Heart left ventricle (tissue), 16 donors: ENCODE measurements around the gene ZNF630. TPM values are rescaled to one million over a fixed set of nuclear protein-coding genes. Genes with fewer than 3 reads are reported as not detected.

ENCODE experiments used
- ATAC-seq, 4 donors: fragments of 200-7000 bp; cut with Tn5 transposase; one replicate each; pipeline ENCODE4 v1.9.1; 2020 to 2022; ENCODE audit warnings: moderate library complexity in 4 of 4, mild to moderate bottlenecking in 3 of 4, moderate number of reproducible peaks in 1 of 4
- DNase-seq, 5 donors: peaks; one replicate each; pipeline ENCODE4 v3.0.0-alpha.2; 2020
- H3K27ac ChIP-seq, 12 donors: fragments of 200-600 bp; sonication (generic) in 4 of 12; one replicate each; pipeline versions ENCODE4 v1.5.0 to v1.8.0; 2016 to 2022; ENCODE audit warnings: mild to moderate bottlenecking in 2 of 12
- H3K27me3 ChIP-seq, 9 donors: fragments of 200-600 bp; sonication (generic) in 2 of 9; one replicate each; pipeline versions ENCODE4 v1.5.1 to v1.8.0; 2016 to 2022; ENCODE audit warnings: mild to moderate bottlenecking in 3 of 9
- H3K36me3 ChIP-seq, 9 donors: fragments of 200-600 bp; sonication (generic) in 2 of 9; one replicate each; pipeline versions ENCODE4 v1.5.0 to v1.8.0; 2018 to 2022; ENCODE audit warnings: mild to moderate bottlenecking in 2 of 9
- H3K4me1 ChIP-seq, 12 donors: fragments of 200-600 bp; sonication (generic) in 4 of 12; one replicate each; pipeline versions ENCODE4 v1.5.0 to v1.8.0; 2016 to 2022; ENCODE audit warnings: mild to moderate bottlenecking in 3 of 12
- H3K4me3 ChIP-seq, 12 donors: fragments of 200-600 bp; sonication (generic) in 4 of 12; one replicate each; pipeline versions ENCODE4 v1.5.0 to v1.8.0; 2017 to 2022; ENCODE audit warnings: mild to moderate bottlenecking in 9 of 12, moderate library complexity in 4 of 12
- H3K9me3 ChIP-seq, 12 donors: fragments of 200-600 bp; sonication (generic) in 4 of 12; one replicate each; pipeline versions ENCODE4 v1.5.0 to v1.8.0; 2016 to 2022; ENCODE audit warnings: mild to moderate bottlenecking in 1 of 12
- POLR2A ChIP-seq, 2 donors: fragments of 450-650 bp; IDR thresholded peaks; one replicate each; pipeline ENCODE4 v1.6.1; 2017; ENCODE audit warnings: antibody characterized with exemption in 2 of 2, mild to moderate bottlenecking in 2 of 2, moderate library complexity in 2 of 2
- whole genome bisulfite sequencing, 4 donors: extraction: QIAGEN DNeasy Blood & Tissue Kit in 2 of 4; methylation state at CpG; one replicate each; pipeline versions ENCODE4 v1.1.5 to v1.1.7; 2013 to 2018; 5-methylcytosine and 5-hydroxymethylcytosine counted together
- intact Hi-C, 10 donors: fragments of 100-400 bp; cut with DNase I; formaldehyde crosslinking; loops; one replicate each; pipeline versions ENCODE4 v1.11.1 to v1.14.2; 2022
- polyA plus RNA-seq, 2 donors: library from polyadenylated mRNA; stranded (reverse); fragments of 200-250 nt; gene quantifications; one replicate each; pipeline ENCODE4 v1.2.3, GENCODE V29; 2013
- total RNA-seq, 9 donors: library from RNA; depleted of rRNA in 2 of 9; stranded (reverse); fragments of >200 nt in 2 of 9; fragmentation: NEBNext Ultra II Directional in 3 of 9; extraction: Animal tissue kit (Norgen Biotek cat#: 25700) in 3 of 9; gene quantifications; one replicate each; pipeline versions ENCODE4 v1.1.0 to v1.2.4, GENCODE V29; 2016 to 2023
- TF ChIP-seq, protein P1 (sequence below), 12 donors: fragments of 200-600 bp; sonication (generic) in 4 of 12; IDR thresholded peaks; one replicate each; pipeline versions ENCODE4 v1.5.0 to v1.8.0; 2018 to 2022; ENCODE audit warnings: antibody characterized with exemption in 12 of 12, mild to moderate bottlenecking in 5 of 12
- donor health status: ischemic (EF 13 %, LVEDD 7.1; RV severe dilation, severe dysfunction).
- donor health status: healthy with polysubstance abuse.
- donor health status: DM: no; HTN: yes; CAD: no.
- donor health status: DM: no; HTN: no; CAD: no.
- donor health status: ischemic (EF 25% LVEDD 6.9; RV normal size, moderate dysfunction).
- donor health status: ischemic (EF 25% LVEDD 5.7; RV mildly dilated, moderate dysfunction).
- donor health status: healthy.
- donor health status: DM: yes; HTN: yes; CAD: no.
- donor health status: ischemic (EF 35%, LVEDD 5.7; RV mildly dilated, moderate dysfunction).
- donor health status: nonischemic (EF 11% LVEDD 7.7; RV severe dilation, severe dysfunction).
- donor health status: DM: yes; HTN: yes; CAD: no.
- donor health status: PGD.
- donor health status: ischemic (EF 29% LVEDD 5.4; RV normal size, mild dysfunction).
- donor health status: nonischemic (EF 23%, LVEDD 6.1; RV moderate dilation, normal function).

Gene ZNF630
- total and polyA plus RNA-seq, 11 donors, result 1.3 to 4.3 (median 2.3) TPM

DNA sequence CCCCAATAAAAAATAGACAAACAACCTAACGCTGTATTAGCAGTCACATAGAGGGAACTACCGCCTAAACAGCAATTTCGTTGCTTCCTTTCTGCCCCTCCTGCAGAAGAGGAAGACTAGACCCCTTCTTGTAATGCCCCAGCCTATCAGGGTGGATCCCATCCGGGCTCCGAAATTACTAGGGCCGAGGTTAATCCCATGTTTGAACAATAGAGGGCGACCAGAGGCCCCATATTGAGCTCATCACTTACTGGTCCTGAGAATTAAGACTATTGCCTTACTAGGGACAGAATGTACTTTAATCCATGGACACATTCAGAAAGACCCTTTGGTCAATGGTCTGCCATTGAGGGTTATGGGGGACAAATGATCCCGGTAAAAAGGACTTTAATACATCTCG, 11.8 kb upstream of the ZNF630 start:
- peak in 2 of 5 donors; percentile 20 to 23 for DNase-seq
- WGBS, 4 donors, result 8 to 29% (median 14%) methylated on average over 9 of the region's 9 CpGs

DNA sequence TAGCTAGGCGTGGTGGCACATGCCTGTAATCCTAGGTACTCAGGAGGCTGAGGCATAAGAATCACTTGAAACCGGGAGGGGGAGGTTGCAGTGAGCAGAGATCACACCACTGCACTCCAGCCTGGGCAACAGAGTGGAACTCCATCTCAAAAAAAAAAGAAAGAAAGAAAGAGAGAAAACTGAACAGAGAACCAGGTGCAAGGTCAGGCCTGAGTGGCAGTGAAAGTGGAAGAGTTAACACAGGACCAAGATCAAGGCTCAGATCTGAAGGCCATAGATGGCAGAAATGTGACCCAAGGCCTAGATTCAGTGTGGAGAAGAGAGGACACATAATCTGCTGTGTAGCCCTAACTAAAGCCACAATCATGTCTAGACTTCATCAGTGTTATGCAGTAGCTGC, 4.9 kb upstream of the ZNF630 start:
- TF ChIP-seq, protein P1, sequence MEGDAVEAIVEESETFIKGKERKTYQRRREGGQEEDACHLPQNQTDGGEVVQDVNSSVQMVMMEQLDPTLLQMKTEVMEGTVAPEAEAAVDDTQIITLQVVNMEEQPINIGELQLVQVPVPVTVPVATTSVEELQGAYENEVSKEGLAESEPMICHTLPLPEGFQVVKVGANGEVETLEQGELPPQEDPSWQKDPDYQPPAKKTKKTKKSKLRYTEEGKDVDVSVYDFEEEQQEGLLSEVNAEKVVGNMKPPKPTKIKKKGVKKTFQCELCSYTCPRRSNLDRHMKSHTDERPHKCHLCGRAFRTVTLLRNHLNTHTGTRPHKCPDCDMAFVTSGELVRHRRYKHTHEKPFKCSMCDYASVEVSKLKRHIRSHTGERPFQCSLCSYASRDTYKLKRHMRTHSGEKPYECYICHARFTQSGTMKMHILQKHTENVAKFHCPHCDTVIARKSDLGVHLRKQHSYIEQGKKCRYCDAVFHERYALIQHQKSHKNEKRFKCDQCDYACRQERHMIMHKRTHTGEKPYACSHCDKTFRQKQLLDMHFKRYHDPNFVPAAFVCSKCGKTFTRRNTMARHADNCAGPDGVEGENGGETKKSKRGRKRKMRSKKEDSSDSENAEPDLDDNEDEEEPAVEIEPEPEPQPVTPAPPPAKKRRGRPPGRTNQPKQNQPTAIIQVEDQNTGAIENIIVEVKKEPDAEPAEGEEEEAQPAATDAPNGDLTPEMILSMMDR (IDR thresholded peaks at IDR 0.05), result no peak
- no peak for TF ChIP-seq POLR2A (IDR thresholded peaks at IDR 0.05)
- intact Hi-C loops, result loop anchor here in 1 of 10 donors (10.0 kb wide), 1 partner anchor 398 kb away; the partner anchor contains the start of genes FTSJ1 and SLC38A5

More for the DNA sequence above, 11.8 kb upstream of the ZNF630 start:
- Histone ChIP-seq H3K27me3 (peaks cover 0 to 4% (median 0%) of the 10 kb centered on the region in 9 donors), H3K27ac (no peak overlapping the region), H3K4me3 (no peak overlapping the region), H3K9me3 (no peaks in the 10 kb centered on the region), H3K36me3 (no peaks in the 10 kb centered on the region), H3K4me1 (no peaks in the 10 kb centered on the region)
- intact Hi-C loops, result loop anchor here in 7 of 10 donors (5.0 to 10.0 kb wide), 5 partner anchors 409 to 429 kb away; partner anchors contain the start of gene PORCN (in 2 of the 7)
- TF ChIP-seq, protein P1 (IDR thresholded peaks at IDR 0.05), result peak; percentile 39 to 61 (median 48)
- no peak for TF ChIP-seq POLR2A (IDR thresholded peaks at IDR 0.05)
- ATAC-seq, result peak; percentile 47 to 81 (median 72)

GRCh38 chrX:48071986-48072605, 656 bp upstream of the ZNF630 start:
- H3K4me1 ChIP-seq, result no peaks in the 10 kb centered on the region
- peak overlapping the region in 9 of 12 donors; percentile 80 to 91 (median 87) for H3K27ac ChIP-seq
- no peak for ATAC-seq
- H3K9me3 ChIP-seq, result no peaks in the 10 kb centered on the region
- peaks cover 0 to 7% (median 0%) of the 10 kb centered on the region in 9 donors for H3K27me3 ChIP-seq
- intact Hi-C loops, result loop anchor here in 1 of 10 donors (10.0 kb wide), 1 partner anchor 403 kb away; the partner anchor contains the start of genes FTSJ1 and SLC38A5
- 60 to 73% (median 61%) methylated on average over 9 of the region's 9 CpGs for WGBS, 4 donors
- no peak for DNase-seq
- no peaks in the 10 kb centered on the region for H3K36me3 ChIP-seq
- H3K4me3 ChIP-seq, result peak overlapping the region in 11 of 12 donors; percentile 49 to 84 (median 69)
- no peak for TF ChIP-seq POLR2A (IDR thresholded peaks at IDR 0.05)
- TF ChIP-seq, protein P1 (IDR thresholded peaks at IDR 0.05), result no peak

More for the DNA sequence above, 4.9 kb upstream of the ZNF630 start:
- peaks cover 0 to 6% (median 0%) of the 10 kb centered on the region in 9 donors for H3K27me3 ChIP-seq
- H3K9me3 ChIP-seq, result no peaks in the 10 kb centered on the region
- H3K27ac ChIP-seq, result no peak overlapping the region
- no peak overlapping the region for H3K4me3 ChIP-seq
- DNase-seq (no peak), ATAC-seq (no peak)
- WGBS, 4 donors, result 65 to 93% (median 86%) methylated on average over 2 of the region's 2 CpGs
- no peaks in the 10 kb centered on the region for H3K36me3 ChIP-seq
- H3K4me1 ChIP-seq, result no peaks in the 10 kb centered on the region

- DNase-seq (no peak), ATAC-seq (no peak)
- intact Hi-C loops, result no loop called here
- TF ChIP-seq POLR2A (IDR thresholded peaks at IDR 0.05), result no peak
- TF ChIP-seq, protein P1 (IDR thresholded peaks at IDR 0.05), result no peak
- no peaks in the 10 kb centered on the region for H3K4me1 ChIP-seq
- H3K27ac ChIP-seq, result no peak overlapping the region
- no peaks in the 10 kb centered on the region for H3K9me3 ChIP-seq
- WGBS, 4 donors, result 72 to 83% (median 79%) methylated on average over 3 of the region's 3 CpGs
- peaks cover 0 to 15% (median 0%) of the 10 kb centered on the region in 9 donors for H3K36me3 ChIP-seq
- H3K27me3 ChIP-seq, result peaks cover 0 to 7% (median 0%) of the 10 kb centered on the region in 9 donors
- no peak overlapping the region for H3K4me3 ChIP-seq
These were observed 3.1 kb downstream of the ZNF630 start for GRCh38 chrX:48068096-48068887.
